Left ventricle myocardium superior (tissue), 1 donor: ENCODE measurements around the gene CLSTN2. TPM values are rescaled to one million over a fixed set of nuclear protein-coding genes. Genes with fewer than 3 reads are reported as not detected.

Source experiments
- ATAC-seq: fragments of 200-7000 bp; cut with Tn5 transposase; one replicate; pipeline ENCODE4 v1.9.1; 2020; ENCODE audit warnings: mild to moderate bottlenecking, moderate library complexity
- DNase-seq: peaks from one replicate; pipeline ENCODE4 v3.0.0-alpha.2; 2020
- intact Hi-C: fragments of 100-400 bp; cut with micrococcal nuclease; formaldehyde crosslinking; loops from one replicate; pipeline ENCODE4 v1.11.0; 2022
- total RNA-seq: library from RNA; stranded (reverse); fragmentation: NEBNext Ultra II Directional; extraction: Animal tissue kit (Norgen Biotek cat#: 25700); gene quantifications from one replicate; pipeline ENCODE4 v1.2.1, GENCODE V29; 2021
- donor health status: DM: no; HTN: yes; CAD: no; lungs with severe emphysema.

Gene CLSTN2
- total RNA-seq, 1 donor from 2014 or later = 4.9 TPM

DNA sequence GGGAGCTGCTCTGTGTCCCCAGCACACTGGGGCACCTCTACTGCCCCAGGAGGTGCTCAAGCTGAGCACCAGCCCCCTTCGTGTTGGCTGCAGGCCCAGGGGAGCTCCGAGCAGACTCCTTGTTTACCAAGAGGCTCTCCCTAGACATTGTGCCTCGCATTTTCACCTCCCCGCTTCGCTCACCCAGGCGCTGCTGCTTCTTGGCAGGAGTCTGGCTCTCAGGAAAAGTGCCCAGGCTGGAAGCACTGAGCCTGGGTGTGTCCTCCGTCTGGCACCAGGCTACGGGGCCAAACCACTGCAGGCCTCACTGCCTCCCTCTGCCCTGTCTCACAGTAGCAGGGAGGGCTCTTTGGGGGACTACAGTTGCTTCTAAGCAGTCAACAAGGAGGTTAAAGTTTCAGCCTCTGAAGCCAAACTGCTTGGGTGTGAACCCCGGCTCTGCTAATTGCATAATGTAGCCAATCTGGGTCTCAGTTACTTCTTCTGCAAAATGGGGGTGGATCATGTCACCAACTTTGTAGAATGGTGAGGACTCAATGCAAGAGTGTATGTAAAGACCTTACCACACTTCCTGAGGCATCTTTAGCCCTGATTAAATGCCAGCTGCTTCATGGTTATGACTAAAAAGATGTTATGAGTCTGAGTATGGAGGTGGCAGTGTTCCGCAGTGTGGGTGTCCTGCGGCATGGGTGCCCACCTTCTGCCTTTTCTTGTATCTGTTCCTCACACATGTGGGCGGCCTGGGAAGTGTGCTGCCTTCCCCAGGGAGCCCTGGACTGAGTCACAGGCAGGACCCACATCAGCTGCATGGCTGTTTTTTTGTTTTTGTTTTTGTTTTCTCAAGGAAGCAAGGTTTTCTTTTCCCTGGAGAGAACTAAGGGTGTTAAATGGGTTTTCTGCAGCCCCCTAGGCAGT, 88.9 kb downstream of the CLSTN2 start:
- intact Hi-C loops = no loop called here
- ATAC-seq = peak; percentile 67
- DNase-seq = peak; percentile 44

DNA sequence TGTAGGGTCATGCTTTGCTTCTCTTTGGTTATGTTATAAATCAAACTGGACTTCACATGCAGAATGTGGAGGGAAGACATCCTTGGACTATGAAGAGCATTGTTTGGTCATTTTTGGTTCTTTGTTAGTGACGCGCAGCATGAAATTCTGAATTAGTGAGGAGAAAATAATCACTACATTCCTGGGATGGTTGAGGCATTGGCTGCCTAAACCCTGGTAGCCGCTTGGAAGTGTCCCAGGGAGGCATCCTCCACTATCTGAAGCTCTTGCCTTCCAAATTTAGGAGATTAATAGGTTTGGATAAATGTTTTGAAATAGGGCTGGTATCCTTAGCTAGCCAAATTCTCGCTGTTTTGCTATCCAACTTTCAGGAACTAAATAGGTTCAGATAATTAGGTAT, 96.2 kb downstream of the CLSTN2 start:
- intact Hi-C loops = no loop called here
- ATAC-seq = no peak
- no peak for DNase-seq

DNA sequence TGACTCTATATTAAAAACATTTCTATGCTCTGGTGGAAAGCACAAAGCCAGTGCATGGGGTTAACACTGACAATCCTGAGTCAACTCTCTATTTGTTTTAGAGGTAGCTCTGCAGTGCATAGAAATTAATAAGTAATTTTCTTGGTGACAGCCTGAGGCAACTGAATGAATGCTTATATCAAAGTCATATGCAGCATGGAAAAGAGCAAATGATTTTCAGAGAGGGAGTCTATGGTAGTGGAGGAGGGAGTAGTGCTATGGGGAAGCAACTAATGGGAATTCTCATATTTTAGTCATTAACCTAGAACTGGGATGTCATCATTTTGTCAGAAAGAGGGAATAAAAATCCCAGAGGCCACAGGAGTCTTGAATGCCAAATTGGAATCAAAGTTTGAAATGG, 99.1 kb downstream of the CLSTN2 start:
- ATAC-seq (no peak), DNase-seq (no peak)
- intact Hi-C loops = no loop called here

DNA sequence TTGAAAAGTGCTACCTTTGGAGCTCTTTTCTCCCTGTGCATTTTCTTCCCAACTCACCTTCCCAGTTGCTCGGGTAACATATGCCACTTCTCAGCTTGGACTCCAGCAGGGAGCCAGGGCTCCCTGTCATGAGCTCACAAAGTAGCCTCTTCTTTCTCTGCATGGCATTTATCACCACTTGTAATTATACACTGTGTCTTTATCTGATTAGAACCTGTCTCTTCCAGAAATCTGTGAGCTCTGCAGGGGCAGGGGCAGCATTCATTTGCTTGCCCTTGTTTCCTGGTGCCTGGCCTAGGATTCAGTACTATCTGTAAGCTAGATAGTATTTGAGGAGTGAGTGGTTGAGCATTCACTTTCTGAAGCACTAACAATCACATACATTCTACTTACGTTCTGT, 100.9 kb downstream of the CLSTN2 start:
- no peak for DNase-seq
- intact Hi-C loops = no loop called here
- no peak for ATAC-seq

DNA sequence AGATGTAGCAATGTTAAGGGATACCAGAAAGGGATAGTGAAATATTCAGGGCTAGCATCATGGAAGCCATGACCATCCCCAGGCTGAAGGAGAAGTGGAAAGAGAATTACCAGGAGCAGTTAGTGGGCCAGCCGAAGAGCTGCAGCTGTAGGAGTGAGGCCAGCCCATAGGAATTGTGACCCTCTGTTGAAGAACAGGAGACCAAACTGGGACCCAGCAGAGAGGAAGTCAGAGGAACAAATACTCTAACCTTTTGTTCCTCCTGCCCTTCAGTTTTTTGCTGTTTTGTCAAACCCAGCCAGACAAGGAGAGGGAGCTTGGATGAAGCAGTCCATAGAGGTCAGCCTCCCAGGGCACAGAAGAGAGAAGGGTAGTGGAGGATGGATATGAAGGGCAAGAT, 115.4 kb downstream of the CLSTN2 start:
- ATAC-seq (no peak), DNase-seq (no peak)
- intact Hi-C loops = no loop called here

DNA sequence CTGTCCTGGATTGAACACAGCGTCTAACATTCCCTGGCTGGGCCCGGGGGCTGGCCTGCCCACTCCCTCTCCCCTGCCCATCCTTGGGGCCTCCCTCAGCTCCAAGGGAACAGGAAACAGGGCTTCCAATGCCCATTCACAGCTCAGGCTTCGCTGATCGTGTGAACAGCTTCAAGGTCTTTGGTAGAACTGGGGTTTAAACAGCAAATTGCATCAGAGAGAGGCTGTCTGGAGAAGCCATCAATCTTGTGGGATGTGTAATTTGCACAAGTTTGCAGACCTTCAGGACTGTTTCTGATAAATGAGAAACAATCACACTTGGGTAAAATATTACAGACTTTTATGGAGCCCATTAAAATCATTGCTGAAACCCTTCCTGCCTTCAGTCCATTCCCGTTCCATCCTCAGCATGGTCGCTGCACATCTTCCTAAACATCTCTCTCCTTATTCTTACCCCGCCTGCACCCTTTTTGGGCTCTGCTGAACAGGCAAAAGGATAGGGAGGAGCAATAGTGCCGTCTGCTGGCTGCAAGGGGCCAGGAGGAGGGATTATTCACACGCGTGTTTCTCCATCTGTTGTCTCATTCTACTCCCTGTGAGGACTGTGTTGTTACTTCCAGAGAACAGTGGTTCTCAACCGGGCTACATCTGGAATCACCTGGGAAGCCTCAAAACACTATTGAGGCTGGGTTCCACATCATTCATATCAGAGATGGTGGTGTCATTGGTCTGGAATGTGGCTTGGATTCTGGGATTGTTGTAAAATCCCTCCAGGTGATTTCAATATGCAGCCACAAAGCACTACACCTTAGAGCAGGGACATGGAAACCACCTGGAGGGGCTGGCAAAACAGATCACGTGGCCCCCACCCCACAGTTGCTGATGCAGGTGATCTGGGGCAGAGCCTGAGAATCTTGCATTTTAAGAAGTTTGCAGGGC, 116.3 kb downstream of the CLSTN2 start:
- intact Hi-C loops = no loop called here
- DNase-seq (peak; percentile 35), ATAC-seq (peak; percentile 58)

DNA sequence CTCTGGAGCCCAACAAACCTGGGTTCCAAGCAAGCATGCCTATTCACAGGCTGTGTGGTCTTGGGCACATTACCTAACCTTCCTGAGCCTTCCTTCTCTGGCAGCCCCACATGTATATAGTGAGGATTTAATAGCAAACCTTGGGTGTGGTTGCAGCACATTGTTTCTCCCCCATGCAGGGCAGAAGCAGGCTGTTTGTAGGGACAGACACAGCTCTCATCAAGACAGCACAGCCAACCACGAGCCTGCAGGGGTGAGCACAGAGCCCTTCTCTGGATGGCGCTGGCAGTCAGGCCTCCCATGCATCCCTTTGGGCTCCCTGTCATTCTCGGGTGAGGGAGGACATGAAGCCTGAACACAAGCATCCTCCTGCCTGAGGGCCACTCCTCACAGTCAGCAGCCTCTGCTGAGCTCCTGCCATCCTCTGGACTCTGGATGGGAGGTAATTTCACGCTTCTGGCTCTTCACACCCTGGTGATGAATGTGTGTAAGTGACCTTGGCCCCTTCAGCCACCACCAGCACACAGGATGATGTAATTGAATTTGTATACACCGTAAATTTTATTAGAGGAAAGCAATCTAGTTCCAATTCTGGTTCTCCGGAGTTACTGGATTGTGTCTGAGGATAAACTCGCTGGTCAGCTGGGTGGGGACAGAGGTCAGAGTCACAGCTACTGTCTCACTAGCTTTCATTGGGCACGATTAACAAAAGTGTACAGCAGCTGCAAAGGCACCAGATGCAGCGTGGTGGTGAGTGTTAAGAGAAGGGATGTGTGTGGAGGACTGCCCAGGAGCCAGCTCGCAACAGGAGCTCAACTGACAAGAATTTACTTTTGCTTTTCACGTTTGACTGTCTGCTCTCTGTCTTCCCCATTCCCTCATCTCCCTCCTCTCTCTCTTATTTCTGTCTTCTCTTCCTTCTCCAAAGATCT, 118.1 kb downstream of the CLSTN2 start:
- DNase-seq = no peak
- intact Hi-C loops = no loop called here
- ATAC-seq = no peak

DNA sequence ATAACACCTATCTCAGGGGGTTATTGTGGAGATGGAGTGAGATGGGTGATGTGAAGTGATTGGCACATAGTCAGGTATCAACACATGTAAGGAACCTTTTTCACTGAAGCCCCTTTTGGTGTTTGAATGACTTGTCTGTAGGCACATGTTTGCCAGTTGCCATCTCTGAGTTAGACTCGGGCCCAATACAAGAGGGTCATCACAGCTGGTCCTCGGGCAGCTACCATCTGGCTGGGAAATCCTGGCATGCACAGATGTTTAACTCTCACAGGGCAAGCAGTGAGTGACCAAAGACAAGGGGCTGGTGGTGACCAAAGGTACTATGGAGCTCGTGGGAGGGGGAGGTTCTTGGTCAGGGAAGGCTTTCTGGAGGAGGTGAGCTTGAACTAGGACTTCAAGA, 118.8 kb downstream of the CLSTN2 start:
- no peak for DNase-seq
- ATAC-seq = no peak
- intact Hi-C loops = no loop called here

DNA sequence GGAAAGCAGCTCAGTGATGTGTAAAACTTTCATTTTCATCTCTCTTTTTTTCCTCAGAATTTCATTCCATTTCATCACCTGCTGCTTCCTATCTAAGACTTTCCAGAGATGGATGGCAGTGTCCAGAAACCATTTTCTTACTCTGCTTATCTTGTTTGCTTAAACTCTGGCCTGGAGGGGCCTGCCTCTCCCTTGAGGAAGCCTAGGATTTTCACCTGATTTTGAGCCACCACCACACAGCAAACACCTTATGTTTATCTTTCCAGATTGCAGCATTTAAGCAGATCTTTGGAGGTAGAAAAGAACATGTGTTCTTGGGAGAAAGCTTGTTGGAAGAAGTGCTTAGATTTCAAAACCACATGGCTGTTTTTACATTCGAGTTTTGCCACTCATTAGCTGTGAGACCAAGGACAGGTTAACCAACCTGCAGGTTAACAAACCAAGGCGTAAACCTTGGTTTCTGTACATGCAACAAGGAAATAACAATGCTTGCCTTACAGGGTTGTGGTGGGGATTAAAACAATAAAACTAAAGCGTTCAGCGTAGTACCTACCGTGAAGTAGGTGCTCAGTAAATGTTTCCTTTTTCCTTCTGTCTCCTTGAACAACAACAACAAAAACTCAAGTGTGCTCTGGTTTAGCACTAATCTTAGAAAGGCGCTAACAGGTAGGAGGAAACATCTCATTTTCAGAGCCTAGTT, 120.3 kb downstream of the CLSTN2 start:
- no peak for ATAC-seq
- intact Hi-C loops = no loop called here

DNA sequence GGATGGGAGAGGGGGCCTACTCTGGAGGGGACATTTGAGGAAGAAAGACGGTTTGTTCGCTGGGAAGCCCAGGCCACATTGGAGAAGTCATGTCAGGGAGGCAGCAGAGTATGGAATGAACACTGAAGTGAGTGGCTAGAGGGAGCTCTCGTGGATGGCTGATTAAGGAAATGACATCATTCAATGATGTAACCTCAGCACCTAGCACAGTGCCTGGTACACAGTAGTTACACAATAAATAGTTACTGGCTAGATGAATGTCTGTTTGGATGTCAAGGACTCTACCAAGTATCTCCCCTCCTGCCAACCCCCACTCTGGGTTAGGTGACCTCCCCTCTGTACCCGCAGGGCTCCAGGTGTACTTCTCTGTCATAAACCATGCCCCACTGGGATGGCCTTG, 121.1 kb downstream of the CLSTN2 start:
- no peak for ATAC-seq
- intact Hi-C loops = no loop called here
- DNase-seq = no peak

More for the DNA sequence above, 120.3 kb downstream of the CLSTN2 start:
- no peak for DNase-seq

DNA sequence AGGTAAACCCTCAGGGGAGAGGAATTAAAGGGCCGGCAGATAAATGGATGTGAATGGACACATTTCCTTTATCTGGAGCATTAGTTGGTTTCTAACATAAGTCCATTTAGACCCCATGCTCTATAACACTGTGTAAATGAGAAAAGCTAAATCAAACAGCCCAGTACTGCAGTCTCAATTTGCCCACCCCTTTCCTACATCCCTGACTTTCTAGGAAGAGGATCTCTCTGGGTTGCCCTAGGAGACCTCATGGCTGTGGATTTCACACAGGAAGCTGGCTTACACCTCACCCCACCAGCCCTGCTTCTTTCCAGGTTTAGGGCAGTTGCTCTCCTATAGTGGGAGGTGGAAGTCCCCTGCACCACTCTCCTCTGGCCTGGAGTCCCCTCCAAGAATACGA, 126.2 kb downstream of the CLSTN2 start:
- ATAC-seq = no peak
- DNase-seq = no peak
- intact Hi-C loops = no loop called here

DNA sequence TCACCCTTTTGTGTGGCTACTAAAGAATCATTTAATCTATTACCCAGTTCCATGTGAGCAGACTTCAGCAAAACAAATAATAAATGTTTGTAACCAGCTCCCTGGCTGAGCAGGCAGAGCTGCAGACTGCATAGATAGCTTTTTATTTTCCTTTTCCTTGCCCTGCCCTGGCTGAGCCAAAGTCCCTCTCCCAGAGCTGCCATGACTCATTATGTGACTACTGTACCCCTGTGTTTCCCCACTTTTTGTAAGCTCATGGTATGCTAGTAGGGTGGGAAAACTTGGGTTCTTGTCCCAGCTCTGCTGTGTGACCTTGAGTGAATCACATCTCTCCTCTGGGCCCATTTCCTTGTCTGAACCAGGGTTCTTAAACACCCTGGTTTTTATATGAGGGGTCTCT, 127.5 kb downstream of the CLSTN2 start:
- no peak for ATAC-seq
- DNase-seq = no peak
- intact Hi-C loops = no loop called here

DNA sequence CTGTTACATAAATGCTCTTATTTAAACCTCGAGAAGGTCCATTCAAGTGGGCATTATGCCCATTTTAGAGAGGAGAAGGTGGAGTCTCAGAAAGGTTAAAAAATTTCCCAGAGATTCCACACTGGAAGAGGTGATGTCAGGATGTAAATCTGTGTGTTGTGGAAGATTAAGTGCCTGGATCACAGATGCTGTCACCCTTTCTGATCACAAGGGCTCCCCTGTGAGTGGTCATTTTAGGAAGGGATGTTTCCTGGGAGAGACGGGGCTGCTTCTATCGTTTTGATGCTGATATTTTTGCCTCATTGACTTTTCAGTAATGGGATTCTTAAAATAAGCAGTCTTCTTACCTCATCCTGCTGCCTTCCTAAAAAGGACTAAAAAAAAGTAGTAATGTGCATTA, 132.5 kb downstream of the CLSTN2 start:
- intact Hi-C loops = no loop called here
- no peak for ATAC-seq
- no peak for DNase-seq

DNA sequence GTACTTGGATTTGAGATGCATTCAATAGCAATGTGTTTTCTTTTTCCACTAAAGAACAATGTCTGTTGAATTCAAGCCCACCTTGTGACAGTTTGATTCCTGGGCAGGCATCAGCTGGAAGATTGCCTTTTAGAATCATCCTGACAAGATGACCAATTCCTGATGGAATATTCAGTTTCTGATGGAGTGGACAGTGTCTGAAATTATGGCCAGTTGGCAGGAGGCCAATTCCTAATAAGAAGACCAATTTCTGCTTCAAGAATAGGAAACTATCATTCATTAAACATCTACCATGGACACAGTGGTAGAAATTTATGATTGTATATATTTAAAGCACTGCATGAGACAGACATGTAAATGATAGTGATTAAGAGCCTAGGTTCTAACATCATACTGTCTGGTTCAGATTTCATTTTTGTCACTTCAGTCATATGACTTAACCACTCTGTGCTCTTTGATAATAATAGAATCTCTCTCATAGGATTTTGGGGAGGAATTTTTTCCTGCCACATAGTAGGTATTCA, 133.6 kb downstream of the CLSTN2 start:
- intact Hi-C loops = no loop called here
- ATAC-seq (no peak), DNase-seq (no peak)

DNA sequence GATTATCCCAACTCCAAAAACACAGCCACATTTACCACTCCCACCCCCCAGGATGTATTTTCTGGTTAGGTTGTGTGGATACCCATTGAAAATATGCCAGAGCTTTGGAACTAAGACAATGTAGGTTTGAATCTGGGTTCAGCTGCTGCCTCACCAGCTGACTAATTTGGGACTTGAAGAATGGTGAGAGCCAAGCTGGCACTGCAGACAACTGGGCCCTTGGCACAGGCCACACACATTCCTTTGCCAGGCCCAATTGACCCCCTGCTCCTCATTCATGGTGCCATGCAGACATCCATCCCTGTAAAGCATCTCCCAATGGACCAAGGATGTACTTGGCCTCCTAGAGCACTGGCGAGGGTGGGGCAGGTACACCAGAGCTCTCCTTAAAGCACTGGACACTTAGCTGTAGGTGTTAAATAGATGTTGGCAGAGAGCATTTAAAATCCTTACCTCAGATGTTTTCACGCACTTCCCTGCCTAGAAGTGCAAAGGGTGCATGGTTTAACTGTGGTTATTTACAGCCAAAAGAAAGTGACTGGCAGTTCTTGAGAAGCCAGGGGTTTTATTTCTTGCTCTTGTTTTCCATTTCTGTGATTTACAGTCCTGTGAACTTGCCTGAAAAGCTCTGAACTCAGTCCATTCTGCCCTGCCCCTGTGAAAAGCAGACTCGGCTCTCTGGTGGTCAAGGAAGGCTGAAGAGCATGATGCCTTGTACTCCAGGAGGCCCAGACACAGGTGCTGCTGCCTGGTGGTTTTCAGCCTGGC, 138.5 kb downstream of the CLSTN2 start:
- ATAC-seq (no peak), DNase-seq (no peak)
- intact Hi-C loops = no loop called here

DNA sequence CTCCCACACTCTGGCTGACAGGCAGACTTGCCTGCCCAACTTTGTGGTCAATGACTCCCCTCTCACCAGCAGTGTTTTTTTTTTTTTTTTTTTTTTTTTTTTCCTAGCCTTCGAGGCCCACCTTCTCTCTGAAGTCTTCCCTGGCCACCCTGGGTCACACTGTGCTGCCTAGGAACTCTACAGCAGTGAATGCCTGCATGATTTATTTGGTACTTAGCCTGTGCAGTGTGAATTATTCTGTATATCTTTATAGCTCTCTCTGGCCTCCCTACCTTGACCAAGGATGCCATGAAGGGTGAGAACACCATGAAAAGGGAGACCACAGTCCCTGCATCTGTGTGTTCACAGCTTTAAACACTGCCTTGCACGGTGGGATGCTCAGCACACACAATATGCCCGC, 141.6 kb downstream of the CLSTN2 start:
- intact Hi-C loops = no loop called here
- DNase-seq (no peak), ATAC-seq (no peak)

DNA sequence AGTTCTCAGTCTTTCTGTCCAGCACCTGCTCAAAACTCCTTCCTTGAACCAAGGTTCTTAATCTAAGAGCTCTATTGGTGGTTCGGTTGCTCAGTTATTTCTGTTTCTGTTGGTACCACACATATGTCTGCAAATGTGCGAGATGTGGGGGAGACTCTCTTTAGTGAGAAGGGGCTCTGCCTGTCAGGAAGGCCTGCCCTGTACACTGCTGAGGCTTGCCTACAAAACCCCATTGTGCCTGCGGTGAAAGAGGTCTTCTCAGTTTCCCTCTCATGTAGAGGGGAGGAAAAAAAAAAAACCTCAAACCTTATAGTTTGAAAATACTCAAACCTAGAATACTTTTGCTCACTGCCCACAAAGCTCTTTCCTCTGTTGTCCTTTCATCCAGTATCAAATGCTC, 142.4 kb downstream of the CLSTN2 start:
- intact Hi-C loops = no loop called here
- DNase-seq = no peak
- ATAC-seq = no peak

DNA sequence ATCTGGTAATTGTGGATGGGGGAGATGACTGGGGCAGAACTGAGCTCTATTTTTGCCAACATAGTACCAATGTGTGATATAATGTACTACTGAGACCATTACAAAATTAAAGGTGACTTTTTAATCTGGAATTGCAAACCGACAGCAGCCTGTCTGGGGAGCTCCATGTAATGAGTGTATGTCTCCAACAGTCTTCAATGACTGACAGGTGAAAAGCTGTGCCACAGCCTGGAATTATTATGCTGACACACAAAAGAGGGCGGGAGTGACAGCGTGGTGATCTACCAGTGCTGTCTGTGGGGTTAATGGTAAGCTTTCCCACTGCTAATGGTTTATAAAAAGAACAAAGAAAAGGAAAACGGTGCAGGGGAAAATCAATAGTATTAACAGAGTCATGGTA, 143.4 kb downstream of the CLSTN2 start:
- no peak for DNase-seq
- ATAC-seq = no peak
- intact Hi-C loops = no loop called here
